HEK293 (cell line): ENCODE results near the gene DIRAS1.

Source experiments
- GLIS2 ChIP-seq: fragments of 450-650 bp; formaldehyde crosslinking; IDR thresholded peaks from 2 replicates; pipeline ENCODE4 v1.5.1; 2016; ENCODE audit warnings: missing biosample characterization, missing genetic modification characterization
- KLF16 ChIP-seq: fragments of 450-650 bp; formaldehyde crosslinking; IDR thresholded peaks from 2 replicates; pipeline ENCODE4 v1.5.1; 2017; ENCODE audit warnings: missing biosample characterization, missing genetic modification characterization
- SCRT1 ChIP-seq: fragments of 450-650 bp; formaldehyde crosslinking; IDR thresholded peaks from 2 replicates; pipeline ENCODE4 v1.5.1; 2016; ENCODE audit warnings: missing biosample characterization, missing genetic modification characterization, borderline replicate concordance
- YY1 ChIP-seq: fragments of 450-650 bp; formaldehyde crosslinking; IDR thresholded peaks from 2 replicates; pipeline ENCODE4 v1.5.1; 2018; ENCODE audit warnings: missing biosample characterization, missing genetic modification characterization
- ZNF223 ChIP-seq: fragments of 450-650 bp; formaldehyde crosslinking; IDR thresholded peaks from 2 replicates; pipeline ENCODE4 v1.5.1; 2016; ENCODE audit warnings: missing biosample characterization, missing genetic modification characterization
- ZSCAN23 ChIP-seq: fragments of 450-650 bp; formaldehyde crosslinking; IDR thresholded peaks from 2 replicates; pipeline ENCODE4 v1.5.1; 2016; ENCODE audit warnings: missing biosample characterization, missing genetic modification characterization
- TF ChIP-seq, protein P1 (sequence below): fragments of 450-650 bp; formaldehyde crosslinking; IDR thresholded peaks from 2 replicates; pipeline ENCODE4 v1.5.1; 2016; ENCODE audit warnings: missing biosample characterization, missing genetic modification characterization
- TF ChIP-seq, protein P2 (sequence below): fragments of 450-650 bp; IDR thresholded peaks from 2 replicates; pipeline ENCODE4 v1.5.1; 2018; ENCODE audit warnings: missing biosample characterization, missing genetic modification characterization
- TF ChIP-seq, protein P3 (sequence below): fragments of 450-650 bp; formaldehyde crosslinking; IDR thresholded peaks from 2 replicates; pipeline ENCODE4 v1.5.1; 2016; ENCODE audit warnings: missing biosample characterization, missing genetic modification characterization, low read depth

DNA sequence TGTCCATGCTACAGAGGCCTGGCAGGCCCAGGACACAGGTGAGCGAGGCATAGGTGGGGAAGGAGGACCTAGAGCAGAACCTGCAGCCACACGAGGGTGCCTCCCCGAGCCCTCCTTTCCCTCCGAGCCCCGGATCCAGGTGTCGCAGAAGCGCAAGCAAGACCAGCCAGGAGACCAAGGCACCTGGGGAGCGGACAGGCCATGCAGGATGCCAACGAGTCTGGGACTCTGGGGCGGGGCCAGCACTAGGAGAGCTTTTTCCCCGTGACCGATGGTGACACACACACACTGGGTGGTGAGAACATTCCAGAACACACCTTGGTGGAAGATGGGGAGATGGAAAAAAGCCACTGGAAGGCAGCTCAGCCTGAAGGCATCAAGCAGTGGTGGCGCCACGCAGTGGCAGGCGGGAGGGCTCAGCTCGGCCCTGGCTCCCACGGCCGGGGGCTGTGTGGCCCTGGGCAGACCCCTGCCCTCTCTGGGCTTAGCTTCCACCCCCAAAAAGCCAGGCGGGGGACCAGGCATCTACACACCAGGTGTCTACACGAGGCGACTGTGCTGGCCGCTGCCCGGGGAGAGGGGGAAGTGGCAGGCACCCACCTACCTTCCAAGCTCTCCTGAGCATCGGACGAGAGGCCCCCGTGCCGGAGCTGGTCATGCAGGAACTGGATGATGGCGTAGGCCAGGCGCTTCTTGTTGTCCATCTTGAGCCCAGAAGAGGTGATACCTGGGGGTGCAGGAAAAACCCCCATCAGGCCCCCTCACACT, 47.4 kb upstream of the DIRAS1 start:
- TF ChIP-seq GLIS2 (tag by site-specific recombination) (no peak), YY1 (tag by site-specific recombination) (no peak), SCRT1 (tag by site-specific recombination) (no peak), ZSCAN23 (tag by site-specific recombination) (no peak), KLF16 (tag by site-specific recombination) (no peak), ZNF223 (tag by site-specific recombination) (no peak)
- TF ChIP-seq, protein P1, sequence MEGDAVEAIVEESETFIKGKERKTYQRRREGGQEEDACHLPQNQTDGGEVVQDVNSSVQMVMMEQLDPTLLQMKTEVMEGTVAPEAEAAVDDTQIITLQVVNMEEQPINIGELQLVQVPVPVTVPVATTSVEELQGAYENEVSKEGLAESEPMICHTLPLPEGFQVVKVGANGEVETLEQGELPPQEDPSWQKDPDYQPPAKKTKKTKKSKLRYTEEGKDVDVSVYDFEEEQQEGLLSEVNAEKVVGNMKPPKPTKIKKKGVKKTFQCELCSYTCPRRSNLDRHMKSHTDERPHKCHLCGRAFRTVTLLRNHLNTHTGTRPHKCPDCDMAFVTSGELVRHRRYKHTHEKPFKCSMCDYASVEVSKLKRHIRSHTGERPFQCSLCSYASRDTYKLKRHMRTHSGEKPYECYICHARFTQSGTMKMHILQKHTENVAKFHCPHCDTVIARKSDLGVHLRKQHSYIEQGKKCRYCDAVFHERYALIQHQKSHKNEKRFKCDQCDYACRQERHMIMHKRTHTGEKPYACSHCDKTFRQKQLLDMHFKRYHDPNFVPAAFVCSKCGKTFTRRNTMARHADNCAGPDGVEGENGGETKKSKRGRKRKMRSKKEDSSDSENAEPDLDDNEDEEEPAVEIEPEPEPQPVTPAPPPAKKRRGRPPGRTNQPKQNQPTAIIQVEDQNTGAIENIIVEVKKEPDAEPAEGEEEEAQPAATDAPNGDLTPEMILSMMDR (tag by site-specific recombination) = no peak
- TF ChIP-seq, protein P2, sequence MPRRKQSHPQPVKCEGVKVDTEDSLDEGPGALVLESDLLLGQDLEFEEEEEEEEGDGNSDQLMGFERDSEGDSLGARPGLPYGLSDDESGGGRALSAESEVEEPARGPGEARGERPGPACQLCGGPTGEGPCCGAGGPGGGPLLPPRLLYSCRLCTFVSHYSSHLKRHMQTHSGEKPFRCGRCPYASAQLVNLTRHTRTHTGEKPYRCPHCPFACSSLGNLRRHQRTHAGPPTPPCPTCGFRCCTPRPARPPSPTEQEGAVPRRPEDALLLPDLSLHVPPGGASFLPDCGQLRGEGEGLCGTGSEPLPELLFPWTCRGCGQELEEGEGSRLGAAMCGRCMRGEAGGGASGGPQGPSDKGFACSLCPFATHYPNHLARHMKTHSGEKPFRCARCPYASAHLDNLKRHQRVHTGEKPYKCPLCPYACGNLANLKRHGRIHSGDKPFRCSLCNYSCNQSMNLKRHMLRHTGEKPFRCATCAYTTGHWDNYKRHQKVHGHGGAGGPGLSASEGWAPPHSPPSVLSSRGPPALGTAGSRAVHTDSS = no peak
- TF ChIP-seq, protein P3, sequence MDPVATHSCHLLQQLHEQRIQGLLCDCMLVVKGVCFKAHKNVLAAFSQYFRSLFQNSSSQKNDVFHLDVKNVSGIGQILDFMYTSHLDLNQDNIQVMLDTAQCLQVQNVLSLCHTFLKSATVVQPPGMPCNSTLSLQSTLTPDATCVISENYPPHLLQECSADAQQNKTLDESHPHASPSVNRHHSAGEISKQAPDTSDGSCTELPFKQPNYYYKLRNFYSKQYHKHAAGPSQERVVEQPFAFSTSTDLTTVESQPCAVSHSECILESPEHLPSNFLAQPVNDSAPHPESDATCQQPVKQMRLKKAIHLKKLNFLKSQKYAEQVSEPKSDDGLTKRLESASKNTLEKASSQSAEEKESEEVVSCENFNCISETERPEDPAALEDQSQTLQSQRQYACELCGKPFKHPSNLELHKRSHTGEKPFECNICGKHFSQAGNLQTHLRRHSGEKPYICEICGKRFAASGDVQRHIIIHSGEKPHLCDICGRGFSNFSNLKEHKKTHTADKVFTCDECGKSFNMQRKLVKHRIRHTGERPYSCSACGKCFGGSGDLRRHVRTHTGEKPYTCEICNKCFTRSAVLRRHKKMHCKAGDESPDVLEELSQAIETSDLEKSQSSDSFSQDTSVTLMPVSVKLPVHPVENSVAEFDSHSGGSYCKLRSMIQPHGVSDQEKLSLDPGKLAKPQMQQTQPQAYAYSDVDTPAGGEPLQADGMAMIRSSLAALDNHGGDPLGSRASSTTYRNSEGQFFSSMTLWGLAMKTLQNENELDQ = no peak
